Endothelial cell of umbilical vein (primary cell): ENCODE measurements around the gene HMCN1. TPM values are rescaled to one million over a fixed set of nuclear protein-coding genes. Genes with fewer than 3 reads are reported as not detected.

ENCODE experiments used
- BruUV-seq: library from RNA; stranded (reverse); fragments of 400-500 nt; replicated peaks from 2 replicates; lab custom pipeline; 2021; lab: Mats Ljungman, UMichigan
- CTCF ChIA-PET: fragments of 300-600, 350-600 bp; sonication (Branson Sonifier 250); formaldehyde crosslinking; loops from one replicate; lab custom pipeline; 2021; ENCODE audit warnings: antibody characterized with exemption, inconsistent platforms; lab: Charles Lee
- POLR2A ChIA-PET: fragments of 300-600, 350-600 bp; sonication (Branson Sonifier 250); formaldehyde crosslinking; loops from one replicate; lab custom pipeline; 2021; ENCODE audit warnings: antibody characterized with exemption, inconsistent platforms; lab: Charles Lee
- DNase-seq: peaks from one replicate; pipeline ENCODE4 v3.0.0-alpha.2; 2011; ENCODE audit warnings: low read depth, low spot score
- FAIRE-seq: peaks from 2 replicates; lab custom pipeline; 2011; peaks lifted over from hg19 to GRCh38; lab: Jason Lieb, UNC
- H2AFZ ChIP-seq: 2 replicates; pipeline ENCODE4 v1.6.0; 2012; ENCODE audit warnings: low read depth, low read length, control low read depth, inconsistent platforms
- H3K27ac ChIP-seq: 2 replicates; pipeline ENCODE4 v1.5.1; 2011; ENCODE audit warnings: low read depth, mild to moderate bottlenecking, control low read depth, low read length, moderate library complexity; ENCODE audit not compliant: insufficient read depth
- H3K27me3 ChIP-seq, 2 experiments: 2 replicates each; pipeline versions ENCODE4 v1.6.0 to v1.6.1; 2011; ENCODE audit warnings: low read length in 2 of 2, mixed read lengths in 1 of 2; ENCODE audit not compliant: control insufficient read depth in 2 of 2, insufficient read depth in 2 of 2
- H3K36me3 ChIP-seq, 2 experiments: 2 replicates in 1 of 2; 3 replicates in 1 of 2; pipeline ENCODE4 v1.5.1; 2011; ENCODE audit warnings: low read length in 2 of 2, mild to moderate bottlenecking in 1 of 2, moderate library complexity in 1 of 2; ENCODE audit not compliant: control insufficient read depth in 2 of 2, insufficient read depth in 2 of 2; ENCODE audit errors: extremely low read depth in 1 of 2
- H3K4me1 ChIP-seq: 3 replicates; pipeline ENCODE4 v1.5.1; 2011; ENCODE audit warnings: mild to moderate bottlenecking, low read length; ENCODE audit not compliant: control insufficient read depth, insufficient read depth; ENCODE audit errors: extremely low read depth
- H3K4me2 ChIP-seq: 2 replicates; pipeline ENCODE4 v1.6.1; 2011; ENCODE audit warnings: low read length, control low read depth, mixed read lengths; ENCODE audit not compliant: insufficient read depth
- H3K4me3 ChIP-seq, 3 experiments: fragments of 200-600 bp in 1 of 3; sonication (generic), shearing (Covaris generic) in 1 of 3; replicated peaks in 1 of 3; 2 replicates each; pipeline ENCODE4 v1.5.1; 2011 to 2016; ENCODE audit warnings: control low read depth in 3 of 3, low read length in 3 of 3, mild to moderate bottlenecking in 2 of 3, inconsistent platforms in 1 of 3, low read depth in 1 of 3, moderate library complexity in 1 of 3; ENCODE audit not compliant: insufficient read depth in 1 of 3
- H3K79me2 ChIP-seq: 2 replicates; pipeline ENCODE4 v1.6.0; 2012; ENCODE audit warnings: low read length, inconsistent platforms; ENCODE audit not compliant: control insufficient read depth, insufficient read depth
- H3K9ac ChIP-seq: replicated peaks from 2 replicates; pipeline ENCODE3; 2011; ENCODE audit warnings: low read length, control low read depth; ENCODE audit not compliant: insufficient read depth; ENCODE audit errors: extremely low read depth
- H3K9me1 ChIP-seq: replicated peaks from 3 replicates; pipeline ENCODE4 v1.6.0; 2011; ENCODE audit warnings: mild to moderate bottlenecking, low read length; ENCODE audit not compliant: control insufficient read depth, insufficient read depth; ENCODE audit errors: extremely low read depth
- H3K9me3 ChIP-seq: replicated peaks from 2 replicates; pipeline ENCODE4 v1.5.1; 2012; ENCODE audit warnings: low read length, inconsistent platforms; ENCODE audit not compliant: control insufficient read depth, insufficient read depth
- H4K20me1 ChIP-seq: replicated peaks from 2 replicates; pipeline ENCODE3; 2011; ENCODE audit warnings: mild to moderate bottlenecking, low read length; ENCODE audit not compliant: control insufficient read depth, insufficient read depth; ENCODE audit errors: extremely low read depth
- EZH2 ChIP-seq: IDR thresholded peaks from 2 replicates; pipeline ENCODE4 v1.6.1; 2012; ENCODE audit warnings: borderline replicate concordance, low read depth, mild to moderate bottlenecking, moderate library complexity, low read length, inconsistent platforms; ENCODE audit not compliant: severe bottlenecking
- FOS ChIP-seq: IDR thresholded peaks from 2 replicates; pipeline ENCODE4 v1.6.1; 2011; ENCODE audit warnings: mild to moderate bottlenecking, low read length, moderate library complexity, borderline replicate concordance; ENCODE audit not compliant: insufficient read depth
- GATA2 ChIP-seq: IDR thresholded peaks from 2 replicates; pipeline ENCODE4 v1.7.0; 2011; ENCODE audit warnings: low read depth, mild to moderate bottlenecking, moderate library complexity, mixed read lengths, low read length; ENCODE audit not compliant: insufficient read length, insufficient read depth
- JUN ChIP-seq: IDR thresholded peaks from 2 replicates; pipeline ENCODE4 v1.6.1; 2011; ENCODE audit warnings: borderline replicate concordance, low read depth; ENCODE audit not compliant: insufficient read length, insufficient read depth
- MYC ChIP-seq: IDR thresholded peaks from one replicate; pipeline ENCODE4 v1.6.1; 2011; ENCODE audit warnings: mild to moderate bottlenecking, low read depth, low read length
- POLR2A ChIP-seq: IDR thresholded peaks from 2 replicates; pipeline ENCODE4 v1.6.1; 2012; ENCODE audit warnings: low read depth, mild to moderate bottlenecking, control low read depth, low read length
- POLR2AphosphoS5 ChIP-seq: IDR thresholded peaks from 2 replicates; pipeline ENCODE4 v1.6.1; 2012; ENCODE audit warnings: low read depth, mild to moderate bottlenecking, control low read depth, low read length, moderate library complexity; ENCODE audit not compliant: insufficient read depth
- dilution Hi-C: fragments of 300-500 bp; cut with MboI; formaldehyde crosslinking; loops from one replicate; pipeline ENCODE4 v1.15.0; 2019; ENCODE audit warnings: low sequenced_read_pairs; ENCODE audit not compliant: extremely low pct_ligation_motif_present
- intact Hi-C: fragments of 100-400 bp; cut with micrococcal nuclease; formaldehyde crosslinking; loops from one replicate; pipeline ENCODE4 v1.10.0; 2022
- polyA plus RNA-seq, 4 experiments: library from polyadenylated mRNA; depleted of rRNA in 3 of 4; stranded (reverse) in 3 of 4; unstranded in 1 of 4; fragments of >200 nt; gene quantifications; 2 replicates each; pipeline versions ENCODE4 v1.2.1 to v1.2.3, GENCODE V29; 2011 to 2012; ENCODE audit warnings: missing spikeins in 1 of 4
- total RNA-seq: library from RNA; stranded (reverse); gene quantifications from 2 replicates; pipeline ENCODE4 v1.2.3, GENCODE V29; 2021
- TF ChIP-seq, protein P1 (sequence below): IDR thresholded peaks from 2 replicates; pipeline ENCODE4 v1.6.1; 2011; ENCODE audit not compliant: insufficient read depth, insufficient read length
- TF ChIP-seq, protein P2 (sequence below), 2 donors: IDR thresholded peaks; 1 replicate in 1 of 2; 2 replicates in 1 of 2; pipeline ENCODE4 v1.5.1; 2011; ENCODE audit warnings: low read length in 2 of 2, mild to moderate bottlenecking in 2 of 2, moderate library complexity in 2 of 2, control low read depth in 1 of 2, inconsistent platforms in 1 of 2, low read depth in 1 of 2; ENCODE audit not compliant: insufficient read depth in 1 of 2; ENCODE audit errors: extremely low read depth in 1 of 2

The HMCN1 gene
- total and polyA plus RNA-seq, 2 donors (not counting 3 experiments of a cell fraction or from before 2014, with no cell fraction given) = 10.3 to 16.0 TPM

DNA sequence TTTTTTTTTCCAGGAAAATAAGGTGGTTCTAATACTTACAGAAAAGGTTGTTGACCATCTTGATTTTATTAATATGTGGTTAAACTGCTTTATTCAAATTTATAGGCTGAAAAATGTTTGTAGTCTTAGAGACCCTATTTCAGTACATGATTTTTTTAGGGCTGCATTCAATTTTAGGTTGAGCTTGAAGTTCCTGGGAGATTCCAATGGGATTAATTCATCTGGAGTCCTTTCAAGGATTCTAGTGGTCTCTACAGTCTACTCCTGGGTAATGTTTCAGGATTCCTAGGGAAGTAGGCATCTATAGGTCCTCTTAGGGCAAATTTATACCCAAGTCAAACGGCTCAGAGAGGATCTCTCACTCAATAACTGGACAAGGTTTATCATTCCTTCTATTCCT, 126.7 kb downstream of the HMCN1 start:
- CTCF ChIA-PET = interaction anchor here (1.0 to 2.4 kb wide), 3 partner anchors 11 to 140 kb away, joined by 3 to 11 read pairs (median 4); no protein-coding TSS in a partner anchor
- Histone ChIP-seq H3K9me3 (no peaks in the 10 kb centered on the region), H3K4me3 (no peak overlapping the region), H4K20me1 (no peaks in the 10 kb centered on the region), H3K9me1 (no peaks in the 10 kb centered on the region), H3K4me2 (no peak overlapping the region), H3K27me3 (no peaks in the 10 kb centered on the region), H3K27ac (no peak overlapping the region), H3K9ac (no peak overlapping the region), H3K4me1 (peaks cover 36% of the 10 kb centered on the region), H2AFZ (no peak overlapping the region), H3K79me2 (no peaks in the 10 kb centered on the region), H3K36me3 (no peaks in the 10 kb centered on the region)
- dilution Hi-C loops = no loop called here
- intact Hi-C loops = loop anchor here (2.0 to 5.0 kb wide), 2 partner anchors 242 to 326 kb away; no protein-coding TSS in a partner anchor
- TF ChIP-seq MYC = no peak
- TF ChIP-seq POLR2AphosphoS5 = no peak
- TF ChIP-seq, protein P1, sequence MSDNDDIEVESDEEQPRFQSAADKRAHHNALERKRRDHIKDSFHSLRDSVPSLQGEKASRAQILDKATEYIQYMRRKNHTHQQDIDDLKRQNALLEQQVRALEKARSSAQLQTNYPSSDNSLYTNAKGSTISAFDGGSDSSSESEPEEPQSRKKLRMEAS = no peak
- no peak for TF ChIP-seq JUN
- no peak for TF ChIP-seq FOS
- no peak for TF ChIP-seq EZH2
- TF ChIP-seq GATA2 = no peak
- TF ChIP-seq, protein P2, sequence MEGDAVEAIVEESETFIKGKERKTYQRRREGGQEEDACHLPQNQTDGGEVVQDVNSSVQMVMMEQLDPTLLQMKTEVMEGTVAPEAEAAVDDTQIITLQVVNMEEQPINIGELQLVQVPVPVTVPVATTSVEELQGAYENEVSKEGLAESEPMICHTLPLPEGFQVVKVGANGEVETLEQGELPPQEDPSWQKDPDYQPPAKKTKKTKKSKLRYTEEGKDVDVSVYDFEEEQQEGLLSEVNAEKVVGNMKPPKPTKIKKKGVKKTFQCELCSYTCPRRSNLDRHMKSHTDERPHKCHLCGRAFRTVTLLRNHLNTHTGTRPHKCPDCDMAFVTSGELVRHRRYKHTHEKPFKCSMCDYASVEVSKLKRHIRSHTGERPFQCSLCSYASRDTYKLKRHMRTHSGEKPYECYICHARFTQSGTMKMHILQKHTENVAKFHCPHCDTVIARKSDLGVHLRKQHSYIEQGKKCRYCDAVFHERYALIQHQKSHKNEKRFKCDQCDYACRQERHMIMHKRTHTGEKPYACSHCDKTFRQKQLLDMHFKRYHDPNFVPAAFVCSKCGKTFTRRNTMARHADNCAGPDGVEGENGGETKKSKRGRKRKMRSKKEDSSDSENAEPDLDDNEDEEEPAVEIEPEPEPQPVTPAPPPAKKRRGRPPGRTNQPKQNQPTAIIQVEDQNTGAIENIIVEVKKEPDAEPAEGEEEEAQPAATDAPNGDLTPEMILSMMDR (IDR thresholded peaks at IDR 0.05; ENCODE audit: extremely low read depth in 1 of 2, insufficient read depth in 1 of 2, low read depth in 1 of 2, low read length in 2 of 2) = no peak
- no peak for TF ChIP-seq POLR2A
- DNase-seq (no peak), FAIRE-seq (no peak)
- BruUV-seq = no TSS peak
- POLR2A ChIA-PET = no interaction called here
